K562 (cell line): ENCODE data around the gene KIFC3. TPM values are rescaled to one million over a fixed set of nuclear protein-coding genes. Genes with fewer than 3 reads are reported as not detected.

Experiments
- ATAC-seq: fragments of 200-7000 bp; cut with Tn5 transposase; 3 replicates; pipeline ENCODE4 v1.9.1; 2020; ENCODE audit warnings: moderate library complexity
- BruUV-seq: library from RNA; stranded (reverse); fragments of 400-500 nt; replicated peaks from 2 replicates; lab custom pipeline; 2021; lab: Mats Ljungman, UMichigan
- CTCF ChIA-PET: fragments of 300-600 bp; formaldehyde crosslinking; extraction: SDS; loops from one replicate; lab custom pipeline; 2021; ENCODE audit warnings: low intra/inter-chr PET ratio; lab: Yijun Ruan, JAX
- POLR2A ChIA-PET: fragments of 300-600, 350-650 bp; sonication (Branson Sonifier 250); formaldehyde crosslinking; extraction: SDS; loops from one replicate; lab custom pipeline; 2021; ENCODE audit warnings: antibody characterized with exemption, inconsistent platforms; lab: Yijun Ruan, JAX
- DNase-seq, 4 experiments: peaks; one replicate each; pipeline versions ENCODE4 v3.0.0 to v3.0.0-alpha.2; 2011 to 2018; ENCODE audit warnings: low spot score in 3 of 4, mixed read lengths in 3 of 4; ENCODE audit errors: extremely low read depth in 1 of 4
- FAIRE-seq: peaks from 2 replicates; lab custom pipeline; 2011; peaks lifted over from hg19 to GRCh38; lab: Jason Lieb, UNC
- H2AFZ ChIP-seq: 2 replicates; pipeline ENCODE4 v1.6.0; 2011; ENCODE audit warnings: low read depth, low read length, control low read depth, inconsistent platforms
- H3K27ac ChIP-seq: fragments of 200-600 bp; 3 replicates; pipeline ENCODE4 v1.8.0; 2011; ENCODE audit warnings: low read depth, mild to moderate bottlenecking, control low read depth, inconsistent platforms, low read length, moderate library complexity, mixed read lengths; ENCODE audit errors: extremely low read depth
- H3K27me3 ChIP-seq, 2 experiments: fragments of 300-600 bp in 1 of 2; 2 replicates in 1 of 2; 3 replicates in 1 of 2; pipeline versions ENCODE4 v1.6.0 to v1.8.0; 2011; ENCODE audit warnings: inconsistent platforms in 2 of 2, low read length in 2 of 2, mild to moderate bottlenecking in 1 of 2, mixed read lengths in 1 of 2, moderate library complexity in 1 of 2; ENCODE audit not compliant: control insufficient read depth in 2 of 2, insufficient read depth in 2 of 2
- H3K36me3 ChIP-seq: fragments of 300-600 bp; 3 replicates; pipeline ENCODE4 v1.8.0; 2011; ENCODE audit warnings: mild to moderate bottlenecking, low read length, inconsistent platforms; ENCODE audit not compliant: control insufficient read depth, insufficient read depth
- H3K4me1 ChIP-seq, 2 experiments: fragments of 200-600 bp in 1 of 2; replicated peaks in 1 of 2; 2 replicates in 1 of 2; 3 replicates in 1 of 2; pipeline versions ENCODE4 v1.5.1 to v1.8.0; 2011; ENCODE audit warnings: inconsistent platforms in 2 of 2, low read length in 2 of 2, mild to moderate bottlenecking in 1 of 2, mixed read lengths in 1 of 2, moderate library complexity in 1 of 2; ENCODE audit not compliant: control insufficient read depth in 2 of 2, insufficient read depth in 2 of 2
- H3K4me2 ChIP-seq: 2 replicates; pipeline ENCODE4 v1.6.1; 2011; ENCODE audit warnings: low read length, control low read depth, inconsistent platforms, mixed read lengths; ENCODE audit not compliant: insufficient read depth
- H3K4me3 ChIP-seq: fragments of 200-600 bp; sonication (generic), shearing (Covaris generic); 2 replicates; pipeline ENCODE4 v1.5.1; 2016; ENCODE audit warnings: control low read depth, inconsistent platforms
- H3K79me2 ChIP-seq: fragments of 200-600 bp; 3 replicates; pipeline ENCODE4 v1.8.0; 2011; ENCODE audit warnings: low read length, inconsistent platforms; ENCODE audit not compliant: control insufficient read depth, insufficient read depth
- H3K9ac ChIP-seq, 2 experiments: 2 replicates each; pipeline versions ENCODE4 v1.6.0 to v1.6.1; 2011; ENCODE audit warnings: low read depth in 2 of 2, low read length in 2 of 2, control low read depth in 1 of 2, inconsistent platforms in 1 of 2, mild to moderate bottlenecking in 1 of 2, mixed read lengths in 1 of 2; ENCODE audit not compliant: insufficient read depth in 1 of 2
- H3K9me1 ChIP-seq: one replicate; pipeline ENCODE4 v1.6.0; 2011; ENCODE audit warnings: inconsistent platforms, mild to moderate bottlenecking, low read length, moderate library complexity; ENCODE audit not compliant: control insufficient read depth, insufficient read depth
- H3K9me3 ChIP-seq: replicated peaks from 2 replicates; pipeline ENCODE4 v1.5.1; 2011; ENCODE audit warnings: low read depth, low read length, inconsistent platforms; ENCODE audit not compliant: control insufficient read depth, insufficient read depth
- H4K20me1 ChIP-seq: replicated peaks from 2 replicates; pipeline ENCODE4 v1.6.1; 2011; ENCODE audit warnings: low read length, inconsistent platforms, mixed read lengths; ENCODE audit not compliant: control insufficient read depth, insufficient read depth
- BCOR ChIP-seq: fragments of 450-650 bp; IDR thresholded peaks from 2 replicates; pipeline ENCODE4 v1.6.1; 2016
- CHD4 ChIP-seq: fragments of 200-600 bp; sonication (generic); IDR thresholded peaks from 3 replicates; pipeline ENCODE4 v1.6.1; 2012; ENCODE audit warnings: low read depth, mild to moderate bottlenecking, mixed read lengths, low read length, inconsistent platforms; ENCODE audit not compliant: insufficient read depth, insufficient replicate concordance, poor library complexity, severe bottlenecking
- DDX20 ChIP-seq: fragments of 450-650 bp; IDR thresholded peaks from 2 replicates; pipeline ENCODE4 v1.6.1; 2016; ENCODE audit warnings: missing genetic modification characterization, low read depth, mild to moderate bottlenecking, missing compliant biosample characterization, moderate library complexity
- DMBX1 ChIP-seq: fragments of 250-450 bp; sonication (Bioruptor Pico); IDR thresholded peaks from 2 replicates; pipeline ENCODE4 v1.8.0; 2022; ENCODE audit warnings: inconsistent platforms, mild to moderate bottlenecking, moderate library complexity, borderline replicate concordance
- ELK3 ChIP-seq: fragments of 450-650 bp; formaldehyde crosslinking; IDR thresholded peaks from 2 replicates; pipeline ENCODE4 v1.4.0; 2020; ENCODE audit warnings: mild to moderate bottlenecking
- ESRRB ChIP-seq: fragments of 250-450 bp; sonication (Bioruptor Pico); IDR thresholded peaks from 2 replicates; pipeline ENCODE4 v1.5.0; 2020; ENCODE audit warnings: mild to moderate bottlenecking, moderate library complexity, borderline replicate concordance
- GTF2E2 ChIP-seq: fragments of 200-800 bp; sonication (Bioruptor generic); IDR thresholded peaks from 2 replicates; pipeline ENCODE4 v1.6.1; 2016; ENCODE audit warnings: missing genetic modification characterization, missing compliant biosample characterization
- HIVEP1 ChIP-seq: fragments of 250-450 bp; sonication (Bioruptor Pico); IDR thresholded peaks from 2 replicates; pipeline ENCODE4 v1.4.0; 2020; ENCODE audit warnings: mild to moderate bottlenecking
- HMGXB4 ChIP-seq: sonication (generic); formaldehyde crosslinking; IDR thresholded peaks from 2 replicates; pipeline ENCODE4 v1.8.1; 2023; ENCODE audit warnings: mild to moderate bottlenecking, missing genetic modification reagents
- KHSRP ChIP-seq: fragments of 450-650 bp; IDR thresholded peaks from 2 replicates; pipeline ENCODE4 v1.6.1; 2017
- RBM25 ChIP-seq: fragments of 200-400 bp; formaldehyde crosslinking; IDR thresholded peaks from 2 replicates; pipeline ENCODE4 v1.6.1; 2018; ENCODE audit warnings: low read length, low read depth, moderate library complexity; ENCODE audit not compliant: severe bottlenecking
- ZNF121 ChIP-seq: sonication (generic); formaldehyde crosslinking; conservative IDR thresholded peaks from 2 replicates; pipeline ENCODE4 v1.8.0; 2022; ENCODE audit warnings: missing genetic modification reagents
- ZNF311 ChIP-seq: fragments of 250-450 bp; sonication (Bioruptor Pico); IDR thresholded peaks from 2 replicates; pipeline ENCODE4 v1.4.0; 2020; ENCODE audit warnings: mild to moderate bottlenecking, moderate library complexity
- ZNF518B ChIP-seq: fragments of 250-450 bp; sonication (Bioruptor Pico); IDR thresholded peaks from 2 replicates; pipeline ENCODE4 v1.5.0; 2021; ENCODE audit warnings: mild to moderate bottlenecking, moderate library complexity
- WGBS: fragments of 100-300 bp; shearing (Covaris generic); methylation state at CpG from one replicate; pipeline ENCODE4 v1.1.6; 2016; ENCODE audit warnings: low coverage, mixed read lengths; ENCODE audit not compliant: insufficient coverage; ENCODE audit errors: missing lambda C conversion rate; 5-methylcytosine and 5-hydroxymethylcytosine counted together
- in situ Hi-C: fragments of 300-500 bp; cut with MboI; formaldehyde crosslinking; loops from 4 replicates; pipeline ENCODE4 v1.15.0; 2018; ENCODE audit warnings: inconsistent platforms, mixed read lengths
- intact Hi-C: fragments of 100-400 bp; cut with micrococcal nuclease; formaldehyde crosslinking; loops from 2 replicates; pipeline ENCODE4 v1.14.2; 2022
- polyA plus RNA-seq, 8 experiments: library from polyadenylated mRNA; depleted of rRNA in 4 of 8; stranded (reverse) in 5 of 8; unstranded in 3 of 8; fragments of >200 nt; fragmentation: Nextera tagmentation in 2 of 8; fragmentation: Illumina TruSeq in 1 of 8; extraction: Ambion mirVana in 2 of 8; extraction: Trizol in 1 of 8; gene quantifications; 2 replicates each; pipeline versions ENCODE4 v1.2.1 to v1.2.3, GENCODE V29; 2011 to 2014; ENCODE audit warnings: inconsistent platforms in 1 of 8, missing spikeins in 1 of 8
- total RNA-seq, 7 experiments: library from RNA; depleted of rRNA in 6 of 7; stranded (reverse); fragments of >200 nt in 6 of 7; fragmentation: Illumina TruSeq in 2 of 7; extraction: Trizol in 2 of 7; gene quantifications; 2 replicates each; pipeline versions ENCODE4 v1.2.1 to v1.2.3, GENCODE V29; 2011 to 2021; ENCODE audit warnings: low replicate concordance in 1 of 7

The KIFC3 gene
- total and polyA plus RNA-seq, 9 of the 15 experiments (the other 6 are each of a cell fraction or from before 2014, with no cell fraction given) = 0.23 to 105 (median 26.2) TPM

DNA sequence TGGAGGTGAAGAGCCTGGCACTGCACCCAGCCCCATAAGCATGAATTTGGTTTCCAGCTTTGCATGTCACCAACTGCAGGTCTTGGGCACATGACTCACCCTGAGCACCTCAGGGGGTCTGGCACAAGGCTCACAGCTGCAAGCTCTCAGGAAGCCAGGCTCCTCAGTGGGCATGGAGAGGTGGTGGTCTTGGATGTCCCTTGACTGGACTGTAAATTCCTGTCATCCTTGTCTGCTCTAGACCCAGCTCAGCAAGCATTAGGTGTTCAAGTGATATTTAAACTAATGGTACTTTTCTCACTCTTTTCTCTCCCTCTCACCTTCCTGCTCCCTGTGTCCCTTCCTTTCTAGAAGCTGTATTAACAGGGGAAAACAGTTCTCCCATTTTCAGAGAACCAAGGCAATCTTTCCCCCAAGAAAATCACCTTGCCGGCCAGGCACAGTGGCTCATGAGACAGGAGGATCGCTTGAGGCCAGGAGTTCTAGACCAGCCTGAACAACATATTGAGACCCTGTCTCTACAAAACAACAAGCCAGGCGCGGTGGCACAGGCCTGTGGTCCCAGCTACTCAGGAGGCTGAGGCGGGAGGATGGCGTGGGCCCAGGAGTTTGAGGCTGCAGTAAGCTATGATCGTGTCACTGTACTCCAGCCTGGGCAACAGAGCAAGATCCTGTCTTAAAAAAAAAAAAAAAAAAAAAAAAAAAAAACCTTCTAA, 5.1 kb upstream of the KIFC3 start:
- Histone ChIP-seq H3K4me3 (no peak overlapping the region), H3K36me3 (no peaks in the 10 kb centered on the region), H3K27ac (no peak overlapping the region), H3K79me2 (no peaks in the 10 kb centered on the region), H3K9me1 (no peaks in the 10 kb centered on the region)
- intact Hi-C loops = no loop called here
- no peak for FAIRE-seq
- ATAC-seq = no peak
- CTCF ChIA-PET = interaction anchor here (0.6 kb wide), 1 partner anchor 76 kb away, joined by 3 read pairs; no protein-coding TSS in a partner anchor
- TF ChIP-seq ZNF121 (CRISPR knock-in tag) = peak; percentile 98
- no peak for TF ChIP-seq ESRRB
- TF ChIP-seq CHD4 = peak; percentile 18
- no peak for TF ChIP-seq KHSRP
- TF ChIP-seq HMGXB4 (CRISPR knock-in tag) = no peak
- TF ChIP-seq DDX20 (tag) = no peak
- no peak for TF ChIP-seq HIVEP1 (CRISPR knock-in tag)
- no peak for TF ChIP-seq ZNF518B (CRISPR knock-in tag)
- no peak for TF ChIP-seq GTF2E2
- 0 out of 2 replicates have a peak, but pooled peaks have one; percentile 65 for TF ChIP-seq BCOR
- peak; percentile 22 for TF ChIP-seq RBM25
- no peak for TF ChIP-seq ELK3 (CRISPR knock-in tag)
- no peak for TF ChIP-seq DMBX1
- no peak for TF ChIP-seq ZNF311 (CRISPR knock-in tag)
- TF ChIP-seq, all 486 proteins: peak for 4
- Histone ChIP-seq H3K27me3 (no peaks in the 10 kb centered on the region), H4K20me1 (no peaks in the 10 kb centered on the region), H3K9ac (no peak overlapping the region; a peak in 1 of 4 replicates), H3K4me2 (no peak overlapping the region), H3K9me3 (no peaks in the 10 kb centered on the region), H2AFZ (peak overlapping the region; percentile 84; the same call in 1 of the 2 replicates), H3K4me1 (peaks cover 29 to 52% of the 10 kb centered on the region in 2 experiments)
- in situ Hi-C loops = no loop called here
- BruUV-seq = no TSS peak
- no peak for DNase-seq
- 31% methylated on average over 7 of the region's 7 CpGs for WGBS
- POLR2A ChIA-PET = interaction anchor here (0.6 kb wide), 1 partner anchor 173 kb away, joined by 3 read pairs; no protein-coding TSS in a partner anchor
